HG03439 (cell line): ENCODE data around the gene EPHB2.
"Not testable (repeated sequence)": the region's sequence is repeated elsewhere in the genome, so short reads cannot be mapped to it uniquely, and the experiment has no call there.

ENCODE experiments used
- ATAC-seq: cut with Tn5 transposase; IDR thresholded peaks from one replicate; pipeline ENCODE4 v1.9.1; 2021; ENCODE audit warnings: mild to moderate bottlenecking, moderate library complexity; ENCODE audit not compliant: unreplicated experiment

EPHB2 gene

GRCh38 chr1:22831729-22832413 lies 121.2 kb downstream of the EPHB2 start:
- ATAC-seq: no peak

DNA sequence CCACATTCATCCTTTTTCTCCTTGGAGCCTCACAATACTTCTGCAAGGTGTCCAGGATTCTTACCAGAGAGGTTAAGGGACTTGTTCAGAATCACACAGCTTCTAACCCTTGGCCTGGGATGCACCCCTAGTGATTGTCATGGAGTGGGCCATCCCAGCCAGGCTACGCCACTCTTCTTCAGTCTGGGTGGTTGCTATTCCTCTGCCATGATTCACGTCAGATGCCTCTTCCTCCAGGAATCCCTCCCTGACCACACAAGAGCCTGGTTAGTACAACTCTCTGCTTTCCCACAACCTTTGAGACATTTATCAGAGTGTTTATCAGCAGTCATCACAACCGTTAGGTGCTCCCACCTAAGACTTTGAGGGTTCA lies 121.8 kb downstream of the EPHB2 start:
- ATAC-seq: no peak

DNA sequence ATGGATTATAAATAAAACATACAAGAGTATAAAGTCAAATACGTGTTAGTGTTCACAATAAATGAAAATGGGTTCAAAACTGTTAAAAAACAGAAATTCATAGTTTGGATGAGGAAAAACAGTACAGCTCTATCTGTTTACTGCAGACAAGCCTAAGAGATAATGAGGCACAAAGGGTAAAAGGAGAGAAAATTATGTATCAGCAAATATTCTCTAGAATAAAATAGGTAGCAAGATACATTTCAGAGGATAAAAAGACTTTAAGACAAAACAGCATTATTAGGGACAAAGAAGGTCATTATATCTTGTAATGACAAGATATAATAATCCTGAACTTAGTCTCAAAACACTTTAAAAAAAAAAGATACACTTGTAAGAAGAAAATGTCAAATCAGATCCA lies 123.1 kb downstream of the EPHB2 start:
- ATAC-seq: no peak

DNA sequence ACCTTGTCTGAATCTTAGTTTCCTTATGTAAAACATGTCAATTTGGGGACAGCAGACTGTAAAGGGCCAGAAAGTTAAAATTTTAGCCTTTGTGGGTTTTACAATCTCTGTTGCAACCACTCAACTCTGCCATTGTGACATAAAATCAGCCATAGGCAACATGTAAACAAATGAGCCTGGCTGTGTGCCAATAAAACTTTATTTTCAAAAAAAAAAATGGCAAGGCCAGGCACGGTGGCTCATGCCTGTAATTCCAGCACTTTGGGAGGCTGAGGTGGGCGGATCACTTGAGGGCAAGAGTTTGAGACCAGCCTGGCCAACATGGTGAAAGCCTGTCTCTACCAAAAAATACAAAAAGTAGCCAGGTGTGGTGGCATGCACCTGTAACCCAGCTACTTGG lies 123.8 kb downstream of the EPHB2 start:
- not testable (repeated sequence) for ATAC-seq

DNA sequence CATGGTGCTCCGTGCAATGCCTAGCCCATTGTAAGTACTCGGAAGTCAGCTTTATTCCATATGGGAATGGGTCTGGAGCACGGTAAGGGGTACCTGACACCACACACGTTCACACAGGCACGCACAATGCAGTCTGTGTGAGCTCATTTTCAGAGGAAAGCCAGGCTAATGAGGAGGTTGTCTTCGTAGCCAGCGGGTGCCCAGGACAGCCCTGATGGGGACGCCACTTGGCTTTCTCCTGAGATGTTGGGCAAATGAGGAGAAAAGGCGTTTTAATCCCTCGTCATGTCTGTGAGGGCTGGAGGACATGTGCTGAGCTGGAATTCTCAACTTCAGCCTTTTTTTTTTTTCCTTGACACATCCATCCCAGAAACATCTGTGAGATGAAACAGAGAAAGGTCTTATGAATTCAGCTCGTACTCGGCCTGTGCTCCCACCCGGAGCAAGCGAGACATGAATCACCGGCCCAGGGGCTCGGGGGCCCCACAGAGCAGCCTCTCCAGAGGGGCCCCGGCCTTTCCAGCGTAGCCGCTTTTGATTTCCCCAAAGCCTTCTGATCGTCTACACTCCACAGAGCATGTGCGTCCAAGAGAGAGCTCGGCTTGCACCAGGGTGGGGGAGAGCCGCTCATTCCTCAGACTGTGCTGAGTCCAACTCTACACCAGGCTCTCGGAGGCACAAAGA lies 125.1 kb downstream of the EPHB2 start:
- ATAC-seq: no peak

- no peak for ATAC-seq
These were observed 126.2 kb downstream of the EPHB2 start for GRCh38 chr1:22836850-22837249.

GRCh38 chr1:22837332-22837731 lies 126.7 kb downstream of the EPHB2 start:
- no peak for ATAC-seq

GRCh38 chr1:22838965-22839364 lies 128.3 kb downstream of the EPHB2 start:
- no peak for ATAC-seq

GRCh38 chr1:22839806-22840205 lies 129.2 kb downstream of the EPHB2 start:
- ATAC-seq: no peak

- no peak for ATAC-seq
These were observed 130.5 kb downstream of the EPHB2 start for GRCh38 chr1:22841142-22841541.

DNA sequence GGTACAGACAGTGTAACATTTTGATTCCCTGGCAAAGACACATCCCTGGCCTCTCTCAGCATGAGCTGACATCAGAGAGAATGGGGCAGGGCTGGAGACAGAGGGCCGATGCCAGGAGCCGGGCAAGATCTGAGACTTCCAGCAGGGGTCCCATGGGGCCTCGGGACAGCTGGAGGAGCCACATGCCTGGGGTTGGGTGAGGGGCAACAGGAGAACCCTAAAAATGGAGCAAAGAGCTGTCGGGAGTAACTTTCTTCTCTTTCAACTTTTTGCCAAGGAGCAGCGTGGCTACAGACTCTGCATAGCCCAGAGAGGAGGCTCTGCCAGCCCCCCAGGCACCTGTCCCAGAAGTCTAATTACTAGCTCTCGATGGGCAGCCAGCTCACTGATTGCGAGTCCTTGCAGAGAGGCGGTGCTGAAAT lies 131.2 kb downstream of the EPHB2 start:
- ATAC-seq: no peak

DNA sequence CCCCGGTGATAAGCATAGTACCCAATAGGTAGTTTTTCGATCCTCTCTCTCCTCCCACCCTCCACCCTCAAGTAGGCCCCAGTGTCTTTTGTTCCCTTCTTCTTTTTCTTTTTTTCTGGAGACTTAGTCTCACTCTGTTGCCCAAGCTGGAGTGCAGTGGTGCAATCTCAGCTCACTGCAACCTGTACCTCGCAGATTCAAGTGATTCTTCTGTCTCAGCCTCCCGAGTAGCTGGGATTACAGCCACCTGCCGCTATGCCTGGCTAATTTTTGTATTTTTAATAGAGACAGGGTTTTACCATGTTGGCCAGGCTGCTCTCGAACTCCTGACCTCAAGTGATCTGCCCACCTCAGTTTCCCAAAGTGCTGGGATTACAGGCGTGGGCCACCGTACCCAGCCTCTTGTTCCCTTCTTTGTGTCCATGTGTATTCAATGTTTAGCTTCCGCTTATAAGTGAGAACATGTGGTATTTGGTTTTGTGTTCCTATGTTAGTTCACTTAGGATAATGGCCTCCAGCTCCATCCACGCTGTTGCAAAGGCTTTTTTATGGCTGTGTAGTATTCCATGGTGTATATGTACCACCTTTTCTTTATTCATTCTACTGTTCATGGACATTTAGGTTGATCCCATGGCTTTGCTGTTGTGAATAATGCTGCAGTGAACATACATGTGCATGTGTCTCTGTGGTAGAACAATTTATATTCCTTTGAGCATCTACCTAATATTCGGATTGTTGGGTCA lies 133.0 kb downstream of the EPHB2 start:
- ATAC-seq: not testable (repeated sequence)

DNA sequence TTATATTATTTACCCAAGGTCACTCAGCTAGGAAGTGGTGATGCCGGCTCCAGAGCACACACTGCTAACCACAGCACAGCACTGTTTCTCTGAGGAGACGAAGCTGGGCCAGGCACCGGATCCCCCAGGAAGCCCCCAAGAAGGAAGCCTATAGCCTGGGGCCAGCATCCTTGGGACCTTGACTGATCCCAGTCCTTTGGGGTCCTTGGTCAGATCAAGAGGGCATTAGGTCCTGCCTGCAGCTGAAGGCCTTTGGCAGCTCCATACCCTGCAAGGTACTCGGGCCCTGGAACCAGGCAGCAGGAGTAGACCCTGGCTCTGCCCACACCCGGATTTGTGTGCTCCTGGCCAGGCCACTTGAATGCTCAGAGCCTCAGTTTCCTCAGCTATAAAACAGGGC lies 134.0 kb downstream of the EPHB2 start:
- no peak for ATAC-seq

DNA sequence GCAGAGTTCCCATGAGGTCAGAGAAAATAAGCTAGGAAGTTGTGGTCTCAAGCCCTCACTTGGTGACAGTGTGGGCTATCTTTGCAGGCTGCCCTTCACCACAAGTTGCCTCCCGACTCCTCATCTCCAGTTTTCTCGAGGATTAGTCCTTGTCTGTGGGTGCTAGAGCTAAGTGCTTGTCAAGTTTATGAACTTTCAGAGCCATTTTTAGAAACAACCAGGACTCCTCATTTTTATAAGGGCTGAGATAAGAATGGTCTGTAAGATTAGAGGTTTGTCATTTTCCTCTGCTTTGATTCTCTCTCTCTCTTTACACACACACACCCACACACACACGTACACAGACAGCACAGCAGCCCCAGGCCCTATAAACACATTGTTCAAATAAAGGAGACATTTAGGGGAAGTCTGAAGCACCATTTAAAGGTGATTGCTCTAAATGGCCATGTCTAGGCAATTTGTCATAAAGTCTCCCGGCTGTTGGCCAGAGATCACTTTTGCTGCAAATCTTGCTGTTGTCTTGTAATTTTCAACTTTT lies 134.8 kb downstream of the EPHB2 start:
- no peak for ATAC-seq

DNA sequence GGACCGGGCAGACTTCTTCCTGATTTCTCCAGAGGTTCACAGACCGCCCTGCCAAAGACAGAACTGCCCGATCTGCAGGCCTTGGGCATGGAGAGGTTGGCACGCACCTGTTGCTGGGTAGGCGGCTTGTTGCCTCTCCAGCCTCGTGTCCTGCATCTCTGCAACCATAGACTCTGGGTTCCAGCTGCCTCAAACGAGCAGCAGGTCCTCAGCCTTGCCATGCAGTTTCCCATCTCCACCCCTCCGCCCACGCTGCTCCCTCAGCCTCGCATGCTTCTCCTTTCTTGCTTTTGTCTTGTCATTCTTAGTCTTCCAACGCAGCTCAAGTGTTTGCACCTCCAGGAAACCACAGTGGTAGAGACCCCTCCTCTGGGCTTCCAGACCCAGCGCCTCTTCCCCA lies 135.8 kb downstream of the EPHB2 start:
- no peak for ATAC-seq

- no peak for ATAC-seq
These were observed 136.6 kb downstream of the EPHB2 start for GRCh38 chr1:22847249-22847648.

DNA sequence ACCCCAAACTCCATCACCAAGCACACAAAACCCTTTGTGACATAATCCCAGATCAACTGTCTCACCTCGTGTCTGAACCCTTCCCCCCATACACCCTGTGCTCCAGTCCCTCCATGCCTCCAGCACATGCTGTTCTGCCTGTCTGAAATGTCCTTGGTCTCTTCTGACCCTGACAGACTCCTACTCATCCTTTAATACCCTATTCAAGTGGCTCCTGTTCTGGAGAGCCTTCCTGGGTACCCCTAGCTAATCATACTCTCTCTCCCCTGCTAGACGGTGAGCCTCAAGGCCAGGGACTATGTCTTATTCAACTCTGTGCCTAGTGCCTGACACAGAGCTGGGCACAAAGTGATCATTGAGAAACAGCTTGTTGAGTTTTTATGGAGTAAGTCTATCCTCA lies 137.1 kb downstream of the EPHB2 start:
- ATAC-seq: no peak

- no peak for ATAC-seq
These were observed 137.8 kb downstream of the EPHB2 start for GRCh38 chr1:22848405-22848804.

GRCh38 chr1:22849770-22850169 lies 139.1 kb downstream of the EPHB2 start:
- ATAC-seq: no peak

DNA sequence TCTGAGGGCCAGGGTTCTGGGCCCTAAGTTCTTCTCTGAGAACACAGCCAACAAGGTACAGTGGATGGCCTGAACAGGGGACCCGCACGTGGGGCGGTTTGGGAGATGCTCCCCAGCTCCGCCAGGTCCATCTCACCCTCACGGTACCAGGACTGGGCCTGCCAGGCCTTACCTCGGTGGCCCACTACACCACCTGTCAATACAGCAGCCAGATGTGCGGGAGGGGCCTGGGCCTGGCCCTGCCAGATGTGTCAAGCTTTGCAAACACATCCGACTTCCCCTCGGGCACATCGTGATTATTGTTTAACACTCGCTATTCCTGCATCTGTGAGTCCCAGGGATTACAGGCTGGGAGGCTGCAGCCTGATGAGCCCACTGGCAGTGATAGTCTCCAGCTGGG lies 139.6 kb downstream of the EPHB2 start:
- no peak for ATAC-seq

- ATAC-seq: no peak
These were observed 140.0 kb downstream of the EPHB2 start for GRCh38 chr1:22850681-22851080.

- no peak for ATAC-seq
These were observed 140.9 kb downstream of the EPHB2 start for GRCh38 chr1:22851517-22851916.
